ENCODE measurements around the gene NSMCE1.

NSMCE1 gene

DNA sequence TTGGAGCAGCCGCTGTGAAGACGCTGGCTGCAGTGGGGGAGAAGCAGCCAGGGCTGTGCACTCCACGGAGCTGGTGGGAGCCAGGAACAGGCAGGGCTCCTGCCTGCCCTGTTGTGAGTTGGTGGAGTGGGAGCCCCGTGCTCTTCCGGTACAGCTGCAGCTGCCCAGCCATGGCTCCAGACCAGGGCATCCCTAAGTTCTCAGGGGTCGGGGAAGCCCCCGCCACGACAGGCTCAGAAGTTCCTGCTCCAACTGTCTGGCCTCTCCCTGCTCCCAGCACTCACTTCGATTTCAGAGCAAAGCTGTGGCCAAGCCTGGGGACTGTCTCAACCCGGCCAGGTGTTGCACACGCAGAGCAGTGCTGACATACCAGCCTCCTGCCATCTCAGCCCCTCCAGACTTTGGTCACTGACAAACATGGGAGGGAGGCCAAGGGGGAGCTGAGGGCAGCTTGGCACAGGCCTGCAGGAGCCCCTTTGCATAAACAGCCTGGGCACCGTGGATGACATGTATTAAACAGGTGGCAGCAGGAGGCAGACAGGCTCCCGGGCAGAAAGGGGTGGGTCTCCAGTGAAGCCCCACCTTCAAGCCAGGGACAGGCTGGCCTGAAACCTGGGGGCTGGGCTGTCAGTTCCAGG is 79.1 kb downstream of the NSMCE1 start:
- TF ChIP-seq, protein P1, sequence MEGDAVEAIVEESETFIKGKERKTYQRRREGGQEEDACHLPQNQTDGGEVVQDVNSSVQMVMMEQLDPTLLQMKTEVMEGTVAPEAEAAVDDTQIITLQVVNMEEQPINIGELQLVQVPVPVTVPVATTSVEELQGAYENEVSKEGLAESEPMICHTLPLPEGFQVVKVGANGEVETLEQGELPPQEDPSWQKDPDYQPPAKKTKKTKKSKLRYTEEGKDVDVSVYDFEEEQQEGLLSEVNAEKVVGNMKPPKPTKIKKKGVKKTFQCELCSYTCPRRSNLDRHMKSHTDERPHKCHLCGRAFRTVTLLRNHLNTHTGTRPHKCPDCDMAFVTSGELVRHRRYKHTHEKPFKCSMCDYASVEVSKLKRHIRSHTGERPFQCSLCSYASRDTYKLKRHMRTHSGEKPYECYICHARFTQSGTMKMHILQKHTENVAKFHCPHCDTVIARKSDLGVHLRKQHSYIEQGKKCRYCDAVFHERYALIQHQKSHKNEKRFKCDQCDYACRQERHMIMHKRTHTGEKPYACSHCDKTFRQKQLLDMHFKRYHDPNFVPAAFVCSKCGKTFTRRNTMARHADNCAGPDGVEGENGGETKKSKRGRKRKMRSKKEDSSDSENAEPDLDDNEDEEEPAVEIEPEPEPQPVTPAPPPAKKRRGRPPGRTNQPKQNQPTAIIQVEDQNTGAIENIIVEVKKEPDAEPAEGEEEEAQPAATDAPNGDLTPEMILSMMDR (IDR thresholded peaks at IDR 0.05), result no peak
- H3K36me3 Mint-ChIP-seq (ENCODE audit: low read depth), result no peaks in the 10 kb centered on the region
- peaks cover 14% of the 10 kb centered on the region for H3K4me1 Mint-ChIP-seq
- peak; percentile 25 for DNase-seq
- H3K27ac Mint-ChIP-seq, result no peak overlapping the region
- no peak overlapping the region for H3K4me3 Mint-ChIP-seq
- peaks cover 14% of the 10 kb centered on the region for H3K27me3 Mint-ChIP-seq (ENCODE audit: low read depth, poor library complexity)
- H3K9me3 Mint-ChIP-seq, result peaks cover 6% of the 10 kb centered on the region

GRCh38 chr16:27188633-27189032 is 79.9 kb downstream of the NSMCE1 start:
- DNase-seq, result no peak
- TF ChIP-seq, protein P1 (IDR thresholded peaks at IDR 0.05), result no peak
- peaks cover 14% of the 10 kb centered on the region for H3K27me3 Mint-ChIP-seq (ENCODE audit: low read depth, poor library complexity)
- H3K36me3 Mint-ChIP-seq (ENCODE audit: low read depth), result no peaks in the 10 kb centered on the region
- H3K27ac Mint-ChIP-seq, result no peak overlapping the region
- H3K4me1 Mint-ChIP-seq, result peaks cover 14% of the 10 kb centered on the region
- H3K9me3 Mint-ChIP-seq, result no peaks in the 10 kb centered on the region
- no peak overlapping the region for H3K4me3 Mint-ChIP-seq

- H3K27ac Mint-ChIP-seq, result no peak overlapping the region
These were observed 82.8 kb downstream of the NSMCE1 start for GRCh38 chr16:27185776-27186130.

GRCh38 chr16:27182906-27183405 is 85.6 kb downstream of the NSMCE1 start:
- DNase-seq, result no peak
- Mint-ChIP-seq H3K27ac (no peak overlapping the region), H3K27me3 (ENCODE audit: low read depth, poor library complexity) (peaks cover 33% of the 10 kb centered on the region), H3K36me3 (ENCODE audit: low read depth) (no peaks in the 10 kb centered on the region), H3K9me3 (peaks cover 3% of the 10 kb centered on the region), H3K4me1 (peaks cover 12% of the 10 kb centered on the region), H3K4me3 (no peak overlapping the region)
- TF ChIP-seq, protein P1 (IDR thresholded peaks at IDR 0.05), result no peak

More at GRCh38 chr16:27185776-27186130, 82.8 kb downstream of the NSMCE1 start:
- H3K9me3 Mint-ChIP-seq, result peaks cover 3% of the 10 kb centered on the region
- H3K36me3 Mint-ChIP-seq (ENCODE audit: low read depth), result no peaks in the 10 kb centered on the region
- TF ChIP-seq, protein P1 (IDR thresholded peaks at IDR 0.05), result no peak
- H3K4me1 Mint-ChIP-seq, result peaks cover 5% of the 10 kb centered on the region
- no peak overlapping the region for H3K4me3 Mint-ChIP-seq
- no peak for DNase-seq
- peaks cover 30% of the 10 kb centered on the region for H3K27me3 Mint-ChIP-seq (ENCODE audit: low read depth, poor library complexity)

- Mint-ChIP-seq H3K27me3 (ENCODE audit: low read depth, poor library complexity) (peaks cover 32% of the 10 kb centered on the region), H3K4me3 (no peak overlapping the region), H3K4me1 (peaks cover 12% of the 10 kb centered on the region), H3K36me3 (ENCODE audit: low read depth) (no peaks in the 10 kb centered on the region), H3K27ac (no peak overlapping the region), H3K9me3 (peaks cover 3% of the 10 kb centered on the region)
- TF ChIP-seq, protein P1 (IDR thresholded peaks at IDR 0.05), result no peak
- DNase-seq, result no peak
These were observed 87.4 kb downstream of the NSMCE1 start for GRCh38 chr16:27181019-27181790.

All from nephron progenitor cell (in vitro differentiated cells).